Neural cell (in vitro differentiated cells): Measurements from ENCODE around the gene SEMA7A. TPM values are rescaled to one million over a fixed set of nuclear protein-coding genes. Genes with fewer than 3 reads are reported as not detected.

Experiments used
- H2AFZ ChIP-seq: fragments of 200-600, 300-800 bp; sonication (generic), shearing (Covaris generic); 2 replicates; pipeline ENCODE4 v1.6.0; 2014; ENCODE audit warnings: low read depth, mild to moderate bottlenecking, antibody characterized with exemption, low read length, moderate library complexity
- H3F3A ChIP-seq: fragments of 200-600 bp; shearing (Covaris generic); 2 replicates; pipeline ENCODE4 v1.6.1; 2016; ENCODE audit warnings: mild to moderate bottlenecking, moderate library complexity, mixed read lengths, antibody characterized with exemption, low read length; ENCODE audit not compliant: insufficient read depth, poor library complexity, severe bottlenecking
- H3K27ac ChIP-seq: fragments of 200-600, 300-800 bp; sonication (generic), shearing (Covaris generic); 2 replicates; pipeline ENCODE4 v1.5.1; 2014; ENCODE audit warnings: mild to moderate bottlenecking, low read length, moderate library complexity
- H3K27me3 ChIP-seq: fragments of 300-800, 200-600 bp; sonication (generic), shearing (Covaris generic); 2 replicates; pipeline ENCODE4 v1.6.0; 2014; ENCODE audit warnings: mild to moderate bottlenecking, low read depth, low read length, moderate library complexity; ENCODE audit not compliant: insufficient read depth
- H3K36me3 ChIP-seq: fragments of 300-800, 200-600 bp; sonication (generic), shearing (Covaris generic); 2 replicates; pipeline ENCODE4 v1.5.1; 2014; ENCODE audit warnings: mild to moderate bottlenecking, antibody characterized with exemption, low read length, moderate library complexity; ENCODE audit not compliant: insufficient read depth
- H3K4me2 ChIP-seq: fragments of 300-800, 200-600 bp; sonication (generic), shearing (Covaris generic); 2 replicates; pipeline ENCODE4 v1.6.0; 2014; ENCODE audit warnings: mild to moderate bottlenecking, low read length
- H3K4me3 ChIP-seq: fragments of 300-800, 200-600 bp; sonication (generic), shearing (Covaris generic); 2 replicates; pipeline ENCODE4 v1.5.1; 2014; ENCODE audit warnings: mild to moderate bottlenecking, low read length, moderate library complexity
- H3K79me2 ChIP-seq: fragments of 200-600 bp; shearing (Covaris generic); replicated peaks from 2 replicates; pipeline ENCODE4 v1.6.0; 2014; ENCODE audit warnings: mild to moderate bottlenecking, low read length, moderate library complexity; ENCODE audit not compliant: insufficient read depth
- H3K9ac ChIP-seq: fragments of 300-800, 200-600 bp; sonication (generic), shearing (Covaris generic); 2 replicates; pipeline ENCODE4 v1.6.1; 2016; ENCODE audit warnings: mild to moderate bottlenecking, low read length, mixed read lengths
- H3K9me2 ChIP-seq: fragments of 200-600 bp; shearing (Covaris generic); 2 replicates; pipeline ENCODE4 v1.6.1; 2016; ENCODE audit warnings: mild to moderate bottlenecking, low read length, mixed read lengths; ENCODE audit not compliant: insufficient read depth
- H3K9me3 ChIP-seq: fragments of 200-600, 300-800 bp; sonication (generic), shearing (Covaris generic); 2 replicates; pipeline ENCODE4 v1.6.1; 2016; ENCODE audit warnings: mild to moderate bottlenecking, mixed run types, low read length, moderate library complexity, mixed read lengths
- H4K20me1 ChIP-seq: fragments of 200-600 bp; shearing (Covaris generic); 2 replicates; pipeline ENCODE4 v1.6.1; 2016; ENCODE audit warnings: mild to moderate bottlenecking, mixed run types; ENCODE audit not compliant: insufficient read depth
- CTCF ChIP-seq: fragments of 450-650 bp; IDR thresholded peaks from 2 replicates; pipeline ENCODE4 v1.5.1; 2014; ENCODE audit warnings: antibody characterized with exemption, mild to moderate bottlenecking, moderate library complexity; ENCODE audit not compliant: poor library complexity, severe bottlenecking
- EP300 ChIP-seq: fragments of 450-650 bp; conservative IDR thresholded peaks from 2 replicates; pipeline ENCODE4 v1.6.1; 2014; ENCODE audit warnings: antibody characterized with exemption, mild to moderate bottlenecking, moderate library complexity; ENCODE audit not compliant: poor library complexity, severe bottlenecking
- EZH2 ChIP-seq: fragments of 200-600, 300-800 bp; shearing (Covaris generic), sonication (generic); IDR thresholded peaks from 2 replicates; pipeline ENCODE4 v1.6.1; 2014; ENCODE audit warnings: antibody characterized with exemption, low read length, borderline replicate concordance, mild to moderate bottlenecking; ENCODE audit not compliant: insufficient read depth, poor library complexity, severe bottlenecking
- MXI1 ChIP-seq: fragments of 450-650 bp; conservative IDR thresholded peaks from 2 replicates; pipeline ENCODE4 v1.6.1; 2014; ENCODE audit warnings: antibody characterized with exemption, mild to moderate bottlenecking; ENCODE audit not compliant: poor library complexity, severe bottlenecking
- POLR2AphosphoS5 ChIP-seq: IDR thresholded peaks from 2 replicates; pipeline ENCODE4 v1.6.1; 2012
- RAD21 ChIP-seq: fragments of 450-650 bp; conservative IDR thresholded peaks from 2 replicates; pipeline ENCODE4 v1.6.1; 2014; ENCODE audit warnings: antibody characterized with exemption, mild to moderate bottlenecking, moderate library complexity
- REST ChIP-seq: IDR thresholded peaks from 2 replicates; pipeline ENCODE4 v1.6.1; 2012; ENCODE audit warnings: borderline replicate concordance
- SMC3 ChIP-seq: fragments of 450-650 bp; conservative IDR thresholded peaks from 2 replicates; pipeline ENCODE4 v1.6.1; 2014; ENCODE audit warnings: antibody characterized with exemption, mild to moderate bottlenecking, moderate library complexity; ENCODE audit not compliant: poor library complexity
- TAF1 ChIP-seq: IDR thresholded peaks from 2 replicates; pipeline ENCODE4 v1.6.1; 2012; ENCODE audit warnings: low read depth
- polyA plus RNA-seq: library from polyadenylated mRNA; depleted of rRNA; stranded (reverse); fragments of >200 nt; gene quantifications from 2 replicates; pipeline ENCODE4 v1.2.3, GENCODE V29; 2014

SEMA7A gene
- polyA plus RNA-seq, 1 donor from 2014 or later = 28.8 TPM

- Histone ChIP-seq H3K27ac (no peak overlapping the region), H3K4me3 (no peak overlapping the region), H3K9me3 (no peaks in the 10 kb centered on the region), H3K4me2 (no peak overlapping the region), H3F3A (no peaks in the 10 kb centered on the region), H3K9me2 (no peaks in the 10 kb centered on the region), H3K79me2 (no peaks in the 10 kb centered on the region), H3K36me3 (no peaks in the 10 kb centered on the region), H2AFZ (no peak overlapping the region), H4K20me1 (no peaks in the 10 kb centered on the region), H3K9ac (no peak overlapping the region), H3K27me3 (no peaks in the 10 kb centered on the region)
- TF ChIP-seq CTCF (no peak), EZH2 (no peak), SMC3 (no peak), TAF1 (no peak), REST (no peak), EP300 (no peak), POLR2AphosphoS5 (no peak), RAD21 (no peak), MXI1 (no peak)
Measured at GRCh38 chr15:74408815-74409214, 24.9 kb downstream of the SEMA7A start.

GRCh38 chr15:74408385-74408784 lies 25.4 kb downstream of the SEMA7A start:
- Histone ChIP-seq H3K9me3 (no peaks in the 10 kb centered on the region), H3K79me2 (no peaks in the 10 kb centered on the region), H3F3A (no peaks in the 10 kb centered on the region), H3K9me2 (no peaks in the 10 kb centered on the region), H2AFZ (no peak overlapping the region), H3K27me3 (no peaks in the 10 kb centered on the region), H4K20me1 (no peaks in the 10 kb centered on the region), H3K9ac (no peak overlapping the region), H3K4me3 (no peak overlapping the region), H3K36me3 (no peaks in the 10 kb centered on the region), H3K4me2 (no peak overlapping the region), H3K27ac (no peak overlapping the region)
- no peak for TF ChIP-seq EP300
- no peak for TF ChIP-seq TAF1
- TF ChIP-seq RAD21 = no peak
- TF ChIP-seq REST = no peak
- TF ChIP-seq MXI1 = no peak
- no peak for TF ChIP-seq POLR2AphosphoS5
- no peak for TF ChIP-seq EZH2
- TF ChIP-seq SMC3 = no peak
- TF ChIP-seq CTCF = no peak
